ENCODE data around the gene SURF6.

- TF ChIP-seq CTCF (tag by site-specific recombination; IDR thresholded peaks at IDR 0.05) = no peak
- no peak for TF ChIP-seq ZNF24 (tag by site-specific recombination; IDR thresholded peaks at IDR 0.05)
- TF ChIP-seq ZFP37 (tag by site-specific recombination; IDR thresholded peaks at IDR 0.05) = no peak
- no peak for TF ChIP-seq REST (tag by site-specific recombination; IDR thresholded peaks at IDR 0.05)
These were observed 42.5 kb upstream of the SURF6 start for GRCh38 chr9:133378408-133378962.
